Nephron (organoid): ENCODE measurements around the gene SLC15A3.

ENCODE experiments used
- H3K27ac Mint-ChIP-seq, 3 experiments: 2 replicates each; pipeline ENCODE4 v1.8.0; 2020; ENCODE audit warnings: mixed read lengths in 3 of 3, mild to moderate bottlenecking in 2 of 3, moderate library complexity in 1 of 3
- H3K27me3 Mint-ChIP-seq: 2 replicates; pipeline ENCODE4 v1.8.0; 2021; ENCODE audit warnings: low read depth, mild to moderate bottlenecking, moderate library complexity, mixed read lengths
- H3K36me3 Mint-ChIP-seq: 2 replicates; pipeline ENCODE4 v1.8.0; 2020; ENCODE audit warnings: low read depth, mixed read lengths
- H3K4me1 Mint-ChIP-seq: 2 replicates; pipeline ENCODE4 v1.8.0; 2020; ENCODE audit warnings: mixed read lengths
- H3K4me3 Mint-ChIP-seq, 3 experiments: 2 replicates each; pipeline ENCODE4 v1.8.0; 2020; ENCODE audit warnings: mild to moderate bottlenecking in 3 of 3, mixed read lengths in 3 of 3, moderate library complexity in 2 of 3
- H3K9me3 Mint-ChIP-seq: 2 replicates; pipeline ENCODE4 v1.8.0; 2020; ENCODE audit warnings: mixed read lengths
- TF ChIP-seq, protein P1 (sequence below), 3 experiments: fragments of 200-600 bp; sonication (generic); IDR thresholded peaks; one replicate each; pipeline ENCODE4 v1.5.0; 2021; ENCODE audit warnings: antibody characterized with exemption in 3 of 3; ENCODE audit not compliant: unreplicated experiment in 3 of 3

Gene SLC15A3

DNA sequence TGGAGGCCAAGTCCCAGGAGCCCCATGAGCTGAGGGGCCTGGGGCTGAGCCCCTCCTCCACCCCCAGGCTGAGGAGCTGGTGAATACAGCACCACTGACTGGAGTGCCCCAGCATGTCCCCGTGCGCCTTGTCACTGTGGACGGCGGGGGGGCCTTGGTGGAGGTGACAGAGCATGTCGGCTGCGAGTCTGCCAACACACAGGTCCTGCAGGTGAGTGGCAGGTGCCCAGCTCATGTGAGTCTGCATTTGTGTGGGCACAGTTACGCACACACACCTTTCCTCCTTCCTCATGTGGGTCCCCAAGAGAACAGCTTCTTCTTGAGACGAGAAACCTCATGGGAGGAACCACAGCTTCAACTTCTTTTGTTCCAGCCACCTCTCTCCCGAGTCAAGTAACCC lies 20.1 kb downstream of the SLC15A3 start:
- no peaks in the 10 kb centered on the region for H3K4me1 Mint-ChIP-seq
- no peak overlapping the region for H3K4me3 Mint-ChIP-seq
- no peak overlapping the region for H3K27ac Mint-ChIP-seq
- no peaks in the 10 kb centered on the region for H3K9me3 Mint-ChIP-seq
- peaks cover 46% of the 10 kb centered on the region for H3K36me3 Mint-ChIP-seq
- no peaks in the 10 kb centered on the region for H3K27me3 Mint-ChIP-seq
- TF ChIP-seq, protein P1, sequence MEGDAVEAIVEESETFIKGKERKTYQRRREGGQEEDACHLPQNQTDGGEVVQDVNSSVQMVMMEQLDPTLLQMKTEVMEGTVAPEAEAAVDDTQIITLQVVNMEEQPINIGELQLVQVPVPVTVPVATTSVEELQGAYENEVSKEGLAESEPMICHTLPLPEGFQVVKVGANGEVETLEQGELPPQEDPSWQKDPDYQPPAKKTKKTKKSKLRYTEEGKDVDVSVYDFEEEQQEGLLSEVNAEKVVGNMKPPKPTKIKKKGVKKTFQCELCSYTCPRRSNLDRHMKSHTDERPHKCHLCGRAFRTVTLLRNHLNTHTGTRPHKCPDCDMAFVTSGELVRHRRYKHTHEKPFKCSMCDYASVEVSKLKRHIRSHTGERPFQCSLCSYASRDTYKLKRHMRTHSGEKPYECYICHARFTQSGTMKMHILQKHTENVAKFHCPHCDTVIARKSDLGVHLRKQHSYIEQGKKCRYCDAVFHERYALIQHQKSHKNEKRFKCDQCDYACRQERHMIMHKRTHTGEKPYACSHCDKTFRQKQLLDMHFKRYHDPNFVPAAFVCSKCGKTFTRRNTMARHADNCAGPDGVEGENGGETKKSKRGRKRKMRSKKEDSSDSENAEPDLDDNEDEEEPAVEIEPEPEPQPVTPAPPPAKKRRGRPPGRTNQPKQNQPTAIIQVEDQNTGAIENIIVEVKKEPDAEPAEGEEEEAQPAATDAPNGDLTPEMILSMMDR (IDR thresholded peaks at IDR 0.05; ENCODE audit: unreplicated experiment in 3 of 3), result no peak

- Mint-ChIP-seq H3K4me3 (no peak overlapping the region), H3K36me3 (peaks cover 53% of the 10 kb centered on the region), H3K27ac (no peak overlapping the region), H3K27me3 (peaks cover 8% of the 10 kb centered on the region), H3K4me1 (peaks cover 12% of the 10 kb centered on the region), H3K9me3 (no peaks in the 10 kb centered on the region)
- TF ChIP-seq, protein P1 (IDR thresholded peaks at IDR 0.05; ENCODE audit: unreplicated experiment in 3 of 3), result no peak
Measured at GRCh38 chr11:60930394-60930793, 21.6 kb downstream of the SLC15A3 start.

- peaks cover 8% of the 10 kb centered on the region for H3K27me3 Mint-ChIP-seq
- H3K9me3 Mint-ChIP-seq, result no peaks in the 10 kb centered on the region
Measured at GRCh38 chr11:60929764-60930163, 22.2 kb downstream of the SLC15A3 start.

DNA sequence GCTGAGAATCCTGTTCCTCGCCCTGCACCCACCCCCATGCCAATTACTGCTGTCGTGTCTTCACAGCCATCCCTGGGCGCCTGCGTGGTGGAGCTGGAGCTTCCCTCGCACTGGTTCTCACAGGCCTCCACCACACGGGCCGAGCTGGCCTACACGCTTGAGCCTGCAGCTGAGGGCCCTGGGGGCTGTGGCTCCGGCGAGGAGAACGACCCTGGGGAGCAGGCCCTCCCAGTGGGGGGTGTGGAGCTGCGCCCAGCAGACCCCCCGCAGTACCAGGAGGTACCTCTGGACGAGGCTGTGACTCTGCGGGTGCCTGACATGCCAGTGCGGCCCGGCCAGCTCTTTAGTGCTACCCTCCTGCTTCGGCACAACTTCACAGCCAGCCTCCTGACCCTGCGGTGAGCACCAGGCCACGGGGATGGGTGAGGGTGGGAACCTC lies 23.4 kb downstream of the SLC15A3 start:
- TF ChIP-seq, protein P1 (IDR thresholded peaks at IDR 0.05; ENCODE audit: unreplicated experiment in 3 of 3), result no peak
- H3K27me3 Mint-ChIP-seq, result peaks cover 8% of the 10 kb centered on the region
- no peaks in the 10 kb centered on the region for H3K9me3 Mint-ChIP-seq
- H3K27ac Mint-ChIP-seq, result no peak overlapping the region
- peaks cover 45% of the 10 kb centered on the region for H3K36me3 Mint-ChIP-seq
- no peak overlapping the region for H3K4me3 Mint-ChIP-seq
- peaks cover 20% of the 10 kb centered on the region for H3K4me1 Mint-ChIP-seq

More at GRCh38 chr11:60929764-60930163, 22.2 kb downstream of the SLC15A3 start:
- peaks cover 16% of the 10 kb centered on the region for H3K4me1 Mint-ChIP-seq
- peaks cover 51% of the 10 kb centered on the region for H3K36me3 Mint-ChIP-seq
- no peak overlapping the region for H3K27ac Mint-ChIP-seq
- TF ChIP-seq, protein P1 (IDR thresholded peaks at IDR 0.05; ENCODE audit: unreplicated experiment in 3 of 3), result no peak
- H3K4me3 Mint-ChIP-seq, result no peak overlapping the region

GRCh38 chr11:60927600-60927999 lies 24.4 kb downstream of the SLC15A3 start:
- Mint-ChIP-seq H3K27me3 (peaks cover 8% of the 10 kb centered on the region), H3K27ac (no peak overlapping the region), H3K36me3 (peaks cover 45% of the 10 kb centered on the region), H3K4me3 (peak overlapping the region in 2 of 3 experiments; percentile 52 to 54), H3K9me3 (no peaks in the 10 kb centered on the region), H3K4me1 (peaks cover 26% of the 10 kb centered on the region)
- TF ChIP-seq, protein P1 (IDR thresholded peaks at IDR 0.05; ENCODE audit: unreplicated experiment in 3 of 3), result no peak

DNA sequence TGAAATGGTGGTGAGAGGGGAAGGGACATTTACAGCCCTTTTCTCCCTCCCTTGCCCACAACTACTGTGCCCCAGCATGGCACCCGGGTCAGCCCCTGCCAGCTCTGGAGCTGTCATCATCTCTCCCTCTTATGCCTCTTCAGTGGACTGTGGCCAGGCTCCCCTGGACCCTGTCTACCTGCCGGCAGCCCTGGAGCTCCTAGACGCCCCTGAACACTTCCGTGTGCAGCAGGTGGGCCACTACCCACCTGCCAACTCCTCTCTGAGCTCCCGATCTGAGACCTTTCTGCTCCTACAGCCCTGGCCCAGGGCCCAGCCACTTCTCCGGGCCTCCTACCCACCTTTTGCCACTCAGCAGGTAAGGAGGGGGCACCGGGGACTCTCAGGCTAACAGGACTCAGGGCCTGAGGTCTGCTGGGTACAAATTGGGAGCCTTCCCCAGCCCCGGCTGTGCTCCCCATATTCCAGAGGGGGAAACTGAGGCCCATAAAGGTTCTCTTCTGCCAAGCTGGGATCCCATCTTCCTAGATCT lies 24.8 kb downstream of the SLC15A3 start:
- H3K27ac Mint-ChIP-seq, result no peak overlapping the region
- H3K4me3 Mint-ChIP-seq, result peak overlapping the region; percentile 64 to 94 (median 74)
- no peaks in the 10 kb centered on the region for H3K9me3 Mint-ChIP-seq
- peaks cover 31% of the 10 kb centered on the region for H3K4me1 Mint-ChIP-seq
- H3K36me3 Mint-ChIP-seq, result peaks cover 47% of the 10 kb centered on the region
- TF ChIP-seq, protein P1 (IDR thresholded peaks at IDR 0.05; ENCODE audit: unreplicated experiment in 3 of 3), result no peak
- peaks cover 8% of the 10 kb centered on the region for H3K27me3 Mint-ChIP-seq
